Vagina (tissue), 2 donors: ENCODE measurements around the gene PTGR3.

Source experiments
- POLR2A ChIP-seq, 2 donors: fragments of 450-650 bp; IDR thresholded peaks; one replicate each; pipeline ENCODE4 v1.6.1; 2017; ENCODE audit warnings: antibody characterized with exemption in 2 of 2, mild to moderate bottlenecking in 2 of 2, moderate library complexity in 2 of 2
- TF ChIP-seq, protein P1 (sequence below), 3 experiments: fragments of 450-650 bp in 2 of 3; fragments of 200-600 bp in 1 of 3; sonication (generic) in 1 of 3; IDR thresholded peaks; one replicate each; pipeline ENCODE4 v1.5.1; 2017 to 2019; ENCODE audit warnings: antibody characterized with exemption in 3 of 3, mild to moderate bottlenecking in 2 of 3, moderate library complexity in 2 of 3

DNA sequence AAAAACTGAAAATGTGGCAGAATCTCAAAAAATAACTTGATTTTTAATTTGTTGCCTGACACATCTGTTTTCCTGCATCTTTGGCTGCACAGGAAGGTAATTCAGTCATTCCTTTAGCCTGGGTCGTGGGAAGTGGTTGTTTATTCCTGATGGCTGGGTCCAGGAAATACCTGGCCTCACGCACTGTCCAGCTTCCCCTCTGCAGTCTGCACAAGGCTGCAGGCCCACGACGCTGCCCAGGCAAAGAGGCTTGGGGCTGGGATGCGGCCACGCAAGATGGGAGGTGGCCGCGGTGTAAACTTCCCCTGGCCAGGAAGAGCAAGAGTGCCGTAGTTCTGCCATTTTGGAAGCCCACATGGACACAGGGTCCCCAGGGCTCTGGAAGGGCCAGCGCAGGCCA, 29.8 kb upstream of the PTGR3 start:
- TF ChIP-seq, protein P1, sequence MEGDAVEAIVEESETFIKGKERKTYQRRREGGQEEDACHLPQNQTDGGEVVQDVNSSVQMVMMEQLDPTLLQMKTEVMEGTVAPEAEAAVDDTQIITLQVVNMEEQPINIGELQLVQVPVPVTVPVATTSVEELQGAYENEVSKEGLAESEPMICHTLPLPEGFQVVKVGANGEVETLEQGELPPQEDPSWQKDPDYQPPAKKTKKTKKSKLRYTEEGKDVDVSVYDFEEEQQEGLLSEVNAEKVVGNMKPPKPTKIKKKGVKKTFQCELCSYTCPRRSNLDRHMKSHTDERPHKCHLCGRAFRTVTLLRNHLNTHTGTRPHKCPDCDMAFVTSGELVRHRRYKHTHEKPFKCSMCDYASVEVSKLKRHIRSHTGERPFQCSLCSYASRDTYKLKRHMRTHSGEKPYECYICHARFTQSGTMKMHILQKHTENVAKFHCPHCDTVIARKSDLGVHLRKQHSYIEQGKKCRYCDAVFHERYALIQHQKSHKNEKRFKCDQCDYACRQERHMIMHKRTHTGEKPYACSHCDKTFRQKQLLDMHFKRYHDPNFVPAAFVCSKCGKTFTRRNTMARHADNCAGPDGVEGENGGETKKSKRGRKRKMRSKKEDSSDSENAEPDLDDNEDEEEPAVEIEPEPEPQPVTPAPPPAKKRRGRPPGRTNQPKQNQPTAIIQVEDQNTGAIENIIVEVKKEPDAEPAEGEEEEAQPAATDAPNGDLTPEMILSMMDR (IDR thresholded peaks at IDR 0.05): no peak
- no peak for TF ChIP-seq POLR2A (IDR thresholded peaks at IDR 0.05)
